Right forelimb (tissue), 1 donor: ENCODE data around the gene DCAF8L2.
"Not testable (repeated sequence)": the region's sequence is repeated elsewhere in the genome, so short reads cannot be mapped to it uniquely, and the experiment has no call there.

ENCODE experiments used
- DNase-seq: peaks from one replicate; pipeline ENCODE4 v3.0.0-alpha.2; 2018

The DCAF8L2 gene

GRCh38 chrX:27590044-27590443 is at the start of gene DCAF8L2:
Gene DCAF8L2 (plus strand): TSS chrX:27590344. CDS start chrX:27746896, 156,552 bp downstream.
- no peak for DNase-seq

- DNase-seq, result not testable (repeated sequence)
Measured at GRCh38 chrX:27541161-27541560, 49.0 kb upstream of the DCAF8L2 start.

- DNase-seq, result no peak
Measured at GRCh38 chrX:27548624-27549023, 41.5 kb upstream of the DCAF8L2 start.

GRCh38 chrX:27549688-27550087 is 40.5 kb upstream of the DCAF8L2 start:
- no peak for DNase-seq

GRCh38 chrX:27555514-27555913 is 34.6 kb upstream of the DCAF8L2 start:
- no peak for DNase-seq

GRCh38 chrX:27565992-27566391 is 24.2 kb upstream of the DCAF8L2 start:
- no peak for DNase-seq

- no peak for DNase-seq
Measured at GRCh38 chrX:27571164-27571563, 19.0 kb upstream of the DCAF8L2 start.

- DNase-seq, result no peak
Measured at GRCh38 chrX:27575565-27575964, 14.6 kb upstream of the DCAF8L2 start.

GRCh38 chrX:27583976-27584375 is 6.2 kb upstream of the DCAF8L2 start:
- no peak for DNase-seq

- no peak for DNase-seq
Measured at GRCh38 chrX:27591938-27592337, 1.8 kb downstream of the DCAF8L2 start.

- no peak for DNase-seq
Measured at GRCh38 chrX:27597508-27597907, 7.4 kb downstream of the DCAF8L2 start.

GRCh38 chrX:27598312-27598711 is 8.2 kb downstream of the DCAF8L2 start:
- DNase-seq, result no peak

- DNase-seq, result no peak
Measured at GRCh38 chrX:27599928-27600327, 9.8 kb downstream of the DCAF8L2 start.

GRCh38 chrX:27600686-27601085 is 10.5 kb downstream of the DCAF8L2 start:
- DNase-seq, result no peak

- no peak for DNase-seq
Measured at GRCh38 chrX:27608671-27609070, 18.5 kb downstream of the DCAF8L2 start.

GRCh38 chrX:27619459-27619858 is 29.3 kb downstream of the DCAF8L2 start:
- DNase-seq, result no peak

- no peak for DNase-seq
Measured at GRCh38 chrX:27619975-27620374, 29.8 kb downstream of the DCAF8L2 start.

GRCh38 chrX:27622883-27623282 is 32.7 kb downstream of the DCAF8L2 start:
- no peak for DNase-seq

GRCh38 chrX:27626066-27626465 is 35.9 kb downstream of the DCAF8L2 start:
- no peak for DNase-seq

GRCh38 chrX:27633328-27633727 is 43.2 kb downstream of the DCAF8L2 start:
- no peak for DNase-seq

- no peak for DNase-seq
Measured at GRCh38 chrX:27656581-27656980, 66.4 kb downstream of the DCAF8L2 start.

- no peak for DNase-seq
Measured at GRCh38 chrX:27660878-27661277, 70.7 kb downstream of the DCAF8L2 start.

GRCh38 chrX:27671234-27671633 is 81.1 kb downstream of the DCAF8L2 start:
- DNase-seq, result no peak

- DNase-seq, result no peak
Measured at GRCh38 chrX:27674491-27674890, 84.3 kb downstream of the DCAF8L2 start.

- no peak for DNase-seq
Measured at GRCh38 chrX:27675493-27675892, 85.3 kb downstream of the DCAF8L2 start.

GRCh38 chrX:27679281-27679680 is 89.1 kb downstream of the DCAF8L2 start:
- no peak for DNase-seq
